Ovary (tissue), 3 donors: ENCODE data around the gene RUNX1.

Experiments used
- CTCF ChIP-seq, 3 donors: fragments of 450-650 bp in 2 of 3; fragments of 200-600 bp in 1 of 3; IDR thresholded peaks; one replicate each; pipeline versions ENCODE4 v1.5.1 to v1.8.0; 2016 to 2022; ENCODE audit warnings: antibody characterized with exemption in 3 of 3, mild to moderate bottlenecking in 1 of 3
- EP300 ChIP-seq: sonication (generic); formaldehyde crosslinking; IDR thresholded peaks from one replicate; pipeline ENCODE4 v1.6.1; 2017; ENCODE audit warnings: antibody characterized with exemption
- donor health status: DM: no; HTN: no; CAD: no.

GRCh38 chr21:34956416-34957316 lies 92.4 kb downstream of the RUNX1 start:
- TF ChIP-seq CTCF (IDR thresholded peaks at IDR 0.05): no peak
- TF ChIP-seq EP300: no peak
